Esophagus squamous epithelium (tissue), 5 donors: ENCODE measurements around the gene SH3BP5L. TPM values are rescaled to one million over a fixed set of nuclear protein-coding genes. Genes with fewer than 3 reads are reported as not detected.

Source experiments
- DNase-seq: peaks from one replicate; lab custom pipeline; 2025; lab: John Stamatoyannopoulos, UW
- H3K27ac ChIP-seq, 4 donors: fragments of 200-600 bp; sonication (generic); one replicate each; pipeline ENCODE4 v1.5.1; 2016 to 2019; ENCODE audit warnings: mild to moderate bottlenecking in 1 of 4
- H3K27me3 ChIP-seq, 4 donors: fragments of 200-600 bp; sonication (generic); 1 replicate in 3 of 4; 2 replicates in 1 of 4; pipeline versions ENCODE4 v1.5.1 to v1.6.0; 2017 to 2021; ENCODE audit warnings: antibody characterized with exemption in 1 of 4
- H3K36me3 ChIP-seq, 3 donors: fragments of 200-600 bp; sonication (generic); one replicate each; pipeline ENCODE4 v1.5.1; 2016 to 2019
- H3K4me1 ChIP-seq, 3 donors: fragments of 200-600 bp; sonication (generic); one replicate each; pipeline ENCODE4 v1.5.1; 2017 to 2019
- H3K4me3 ChIP-seq, 4 donors: fragments of 200-600 bp; sonication (generic); 1 replicate in 3 of 4; 2 replicates in 1 of 4; pipeline ENCODE4 v1.5.1; 2016 to 2019; ENCODE audit warnings: mild to moderate bottlenecking in 2 of 4, moderate library complexity in 1 of 4
- H3K9me3 ChIP-seq, 3 donors: fragments of 200-600 bp; sonication (generic); one replicate each; pipeline ENCODE4 v1.5.1; 2016 to 2019
- POLR2A ChIP-seq, 4 donors: fragments of 450-650 bp; IDR thresholded peaks; one replicate each; pipeline ENCODE4 v1.6.1; 2017; ENCODE audit warnings: antibody characterized with exemption in 4 of 4, mild to moderate bottlenecking in 4 of 4, moderate library complexity in 3 of 4
- WGBS, 2 donors: methylation state at CpG; one replicate each; pipeline ENCODE4 v1.1.5; 2018; 5-methylcytosine and 5-hydroxymethylcytosine counted together
- intact Hi-C: fragments of 100-400 bp; cut with DNase I; formaldehyde crosslinking; loops from one replicate; pipeline ENCODE4 v1.15.0; 2022
- total RNA-seq, 4 donors: library from RNA; depleted of rRNA; stranded (reverse); fragments of >200 nt; gene quantifications; one replicate each; pipeline ENCODE4 v1.1.0, GENCODE V29; 2016
- TF ChIP-seq, protein P1 (sequence below), 6 experiments: fragments of 450-650 bp in 4 of 6; fragments of 200-600 bp in 2 of 6; sonication (generic) in 2 of 6; IDR thresholded peaks; one replicate each; pipeline ENCODE4 v1.5.1; 2016 to 2019; ENCODE audit warnings: antibody characterized with exemption in 6 of 6, mild to moderate bottlenecking in 4 of 6, moderate library complexity in 4 of 6
- donor health status: DM: yes; HTN: yes; CAD: no.

SH3BP5L gene
- total RNA-seq, 4 donors from 2014 or later = 19.2 to 23.1 (median 21.9) TPM

DNA sequence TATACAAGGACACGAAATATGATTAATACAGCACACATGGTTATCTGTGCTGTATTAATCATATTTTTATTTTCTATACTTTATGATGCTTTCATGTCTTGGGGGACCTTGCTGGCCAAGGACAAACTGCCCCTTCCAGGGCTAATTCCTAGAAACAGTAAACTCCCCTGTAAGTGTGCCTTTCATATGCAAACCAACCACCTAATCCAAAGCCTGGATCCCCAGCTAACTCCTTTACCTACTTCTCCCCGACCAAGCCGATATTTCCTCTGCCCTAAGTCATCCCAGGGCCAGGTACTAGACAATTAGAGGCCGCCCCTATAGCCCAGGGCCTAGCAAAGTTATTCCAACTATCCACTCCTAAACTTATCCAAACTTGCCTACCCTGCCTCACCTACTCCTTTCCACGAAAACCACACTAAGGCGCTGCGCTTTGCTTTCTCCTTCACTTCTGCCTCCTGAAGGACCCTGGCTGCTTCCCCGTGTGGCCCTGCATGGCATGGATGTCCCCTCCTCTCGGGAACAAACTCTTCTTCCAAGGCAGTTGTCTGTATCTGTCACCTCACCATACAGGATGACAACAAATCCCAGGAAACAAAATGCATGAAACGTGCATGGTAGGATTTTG is 10.2 kb downstream of the SH3BP5L start:
- no peak overlapping the region for H3K4me3 ChIP-seq
- peaks cover 10 to 44% (median 11%) of the 10 kb centered on the region in 3 donors for H3K4me1 ChIP-seq
- intact Hi-C loops = no loop called here
- TF ChIP-seq POLR2A (IDR thresholded peaks at IDR 0.05) = no peak
- TF ChIP-seq, protein P1, sequence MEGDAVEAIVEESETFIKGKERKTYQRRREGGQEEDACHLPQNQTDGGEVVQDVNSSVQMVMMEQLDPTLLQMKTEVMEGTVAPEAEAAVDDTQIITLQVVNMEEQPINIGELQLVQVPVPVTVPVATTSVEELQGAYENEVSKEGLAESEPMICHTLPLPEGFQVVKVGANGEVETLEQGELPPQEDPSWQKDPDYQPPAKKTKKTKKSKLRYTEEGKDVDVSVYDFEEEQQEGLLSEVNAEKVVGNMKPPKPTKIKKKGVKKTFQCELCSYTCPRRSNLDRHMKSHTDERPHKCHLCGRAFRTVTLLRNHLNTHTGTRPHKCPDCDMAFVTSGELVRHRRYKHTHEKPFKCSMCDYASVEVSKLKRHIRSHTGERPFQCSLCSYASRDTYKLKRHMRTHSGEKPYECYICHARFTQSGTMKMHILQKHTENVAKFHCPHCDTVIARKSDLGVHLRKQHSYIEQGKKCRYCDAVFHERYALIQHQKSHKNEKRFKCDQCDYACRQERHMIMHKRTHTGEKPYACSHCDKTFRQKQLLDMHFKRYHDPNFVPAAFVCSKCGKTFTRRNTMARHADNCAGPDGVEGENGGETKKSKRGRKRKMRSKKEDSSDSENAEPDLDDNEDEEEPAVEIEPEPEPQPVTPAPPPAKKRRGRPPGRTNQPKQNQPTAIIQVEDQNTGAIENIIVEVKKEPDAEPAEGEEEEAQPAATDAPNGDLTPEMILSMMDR (IDR thresholded peaks at IDR 0.05) = no peak
- no peak for DNase-seq
- H3K27me3 ChIP-seq = no peaks in the 10 kb centered on the region
- H3K36me3 ChIP-seq = peaks cover 23 to 93% (median 34%) of the 10 kb centered on the region in 3 donors
- no peaks in the 10 kb centered on the region for H3K9me3 ChIP-seq
- WGBS, 2 donors = 82 to 85% methylated on average over 10 of the region's 10 CpGs
- no peak overlapping the region for H3K27ac ChIP-seq

DNA sequence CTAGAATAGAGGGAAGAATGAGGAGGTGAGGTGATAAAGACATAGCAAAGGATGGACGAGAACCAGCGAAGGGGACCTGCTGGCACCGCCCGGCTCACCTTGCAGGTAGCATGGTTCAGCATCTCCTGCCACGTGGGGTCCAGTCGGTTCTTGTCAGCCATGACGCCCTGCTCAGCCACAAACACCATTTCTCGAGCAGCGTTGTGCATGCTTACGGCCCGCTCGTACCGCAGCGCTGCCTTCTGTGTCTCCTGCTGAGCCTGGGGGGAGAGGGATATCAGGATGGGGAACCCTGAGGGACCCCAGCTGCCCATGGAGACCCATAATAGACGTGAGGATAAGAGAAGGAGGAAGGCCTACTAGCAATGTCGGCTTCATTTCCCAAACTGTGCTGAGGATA is 11.4 kb downstream of the SH3BP5L start:
- TF ChIP-seq, protein P1 (IDR thresholded peaks at IDR 0.05) = no peak
- TF ChIP-seq POLR2A (IDR thresholded peaks at IDR 0.05) = no peak
- Histone ChIP-seq H3K9me3 (no peaks in the 10 kb centered on the region), H3K4me1 (peaks cover 14 to 43% (median 14%) of the 10 kb centered on the region in 3 donors), H3K36me3 (peaks cover 18 to 84% (median 30%) of the 10 kb centered on the region in 3 donors), H3K27me3 (no peaks in the 10 kb centered on the region), H3K27ac (no peak overlapping the region), H3K4me3 (no peak overlapping the region)
- WGBS, 2 donors = 89 to 94% methylated on average over 14 to 16 of the region's 16 CpGs
- no peak for DNase-seq
- intact Hi-C loops = no loop called here

DNA sequence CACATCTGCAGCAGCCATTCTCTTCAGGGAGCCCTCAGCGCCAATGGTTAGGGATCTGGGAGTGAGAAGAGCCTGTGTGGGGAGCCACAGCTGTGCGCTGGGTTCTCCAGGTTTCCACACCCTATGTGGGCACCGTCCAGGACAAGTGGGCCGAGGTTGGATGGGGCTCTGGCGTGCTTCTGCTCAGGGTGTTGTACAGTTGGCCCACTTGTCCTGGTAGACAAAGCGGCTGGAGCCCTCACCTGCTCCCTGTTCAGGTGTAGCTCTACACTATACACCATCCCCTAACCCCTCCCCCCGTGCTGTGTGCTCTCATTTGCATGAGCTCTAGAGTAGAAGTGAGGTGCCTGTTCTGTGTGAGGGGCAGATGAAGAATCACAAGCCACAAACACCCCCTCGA is 12.2 kb downstream of the SH3BP5L start:
- intact Hi-C loops = no loop called here
- H3K4me1 ChIP-seq = peaks cover 14 to 36% (median 14%) of the 10 kb centered on the region in 3 donors
- H3K4me3 ChIP-seq = no peak overlapping the region
- H3K27me3 ChIP-seq = no peaks in the 10 kb centered on the region
- H3K9me3 ChIP-seq = no peaks in the 10 kb centered on the region
- TF ChIP-seq, protein P1 (IDR thresholded peaks at IDR 0.05) = no peak
- TF ChIP-seq POLR2A (IDR thresholded peaks at IDR 0.05) = no peak
- 89 to 94% methylated on average over 3 to 6 of the region's 8 CpGs for WGBS, 2 donors
- no peak overlapping the region for H3K27ac ChIP-seq
- H3K36me3 ChIP-seq = peaks cover 18 to 76% (median 30%) of the 10 kb centered on the region in 3 donors
- no peak for DNase-seq

DNA sequence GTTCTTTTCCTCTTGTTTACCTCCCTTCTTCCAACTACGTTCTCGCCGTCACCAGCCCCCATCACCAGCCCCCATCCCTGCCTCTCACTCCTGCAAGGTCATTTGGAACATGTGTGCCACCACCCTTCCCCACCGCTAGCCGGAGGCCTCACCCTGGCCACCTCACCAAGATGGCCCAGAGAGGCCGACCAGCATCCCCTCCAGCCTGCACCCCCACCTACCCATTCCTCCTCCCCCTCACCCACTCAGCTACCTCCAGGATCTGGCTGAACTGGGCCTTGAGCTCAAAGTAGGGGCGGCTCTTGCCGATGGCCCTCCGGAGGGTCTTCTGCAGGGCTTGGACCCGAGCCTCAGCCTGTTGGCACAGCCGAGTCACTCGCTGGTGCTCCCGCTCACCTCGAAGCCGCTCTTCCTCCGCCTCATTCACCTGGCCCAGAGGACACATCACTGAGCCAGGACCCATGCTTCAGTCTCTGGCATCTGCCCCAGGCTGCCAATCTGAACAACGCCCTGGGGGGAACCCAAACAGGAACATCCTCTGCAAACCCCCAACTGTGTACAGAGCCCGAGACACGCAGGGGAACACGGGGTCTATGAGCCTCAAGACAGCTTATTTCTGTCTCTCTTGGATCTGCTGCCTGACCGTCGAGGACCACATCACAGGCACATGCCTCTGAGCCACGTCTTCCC is 12.8 kb downstream of the SH3BP5L start:
- H3K9me3 ChIP-seq = no peaks in the 10 kb centered on the region
- intact Hi-C loops = no loop called here
- H3K36me3 ChIP-seq = peaks cover 18 to 70% (median 30%) of the 10 kb centered on the region in 3 donors
- peaks cover 14 to 33% (median 14%) of the 10 kb centered on the region in 3 donors for H3K4me1 ChIP-seq
- H3K27ac ChIP-seq = no peak overlapping the region
- TF ChIP-seq POLR2A (IDR thresholded peaks at IDR 0.05) = no peak
- TF ChIP-seq, protein P1 (IDR thresholded peaks at IDR 0.05) = no peak
- WGBS, 2 donors = 93 to 95% methylated on average over 13 of the region's 23 CpGs
- no peak for DNase-seq
- no peaks in the 10 kb centered on the region for H3K27me3 ChIP-seq
- H3K4me3 ChIP-seq = no peak overlapping the region
